Fibroblast of lung (primary cell): ENCODE measurements around the gene PDE4DIP.
"Not testable (repeated sequence)": the region's sequence is repeated elsewhere in the genome, so short reads cannot be mapped to it uniquely, and the experiment has no call there.

Experiments used
- CTCF ChIP-seq, 2 donors: IDR thresholded peaks in 1 of 2; conservative IDR thresholded peaks in 1 of 2; 1 replicate in 1 of 2; 2 replicates in 1 of 2; pipeline ENCODE4 v1.5.1; 2011 to 2012; ENCODE audit warnings: low read length in 2 of 2, control low read depth in 1 of 2, inconsistent platforms in 1 of 2, low read depth in 1 of 2, mild to moderate bottlenecking in 1 of 2
- EZH2 ChIP-seq: IDR thresholded peaks from 2 replicates; pipeline ENCODE4 v1.5.1; 2012; ENCODE audit warnings: low read length, control low read depth, mild to moderate bottlenecking; ENCODE audit errors: missing control alignments

GRCh38 chr1:148967580-148967979, 123.4 kb downstream of the PDE4DIP start:
- not testable (repeated sequence) for TF ChIP-seq CTCF (conservative IDR thresholded peaks at IDR 0.05 in 1 of 2, IDR thresholded peaks at IDR 0.05 in 1 of 2; ENCODE audit: low read depth in 1 of 2, low read length in 2 of 2); EZH2
